Liver (tissue), 9 donors: ENCODE data around the gene TPD52L1. TPM values are rescaled to one million over a fixed set of nuclear protein-coding genes. Genes with fewer than 3 reads are reported as not detected.

Experiments used
- DNase-seq: peaks from one replicate; pipeline ENCODE4 v3.0.0-alpha.2; 2017; ENCODE audit warnings: low spot score
- H3K27ac ChIP-seq, 2 donors: one replicate each; pipeline ENCODE4 v1.7.0; 2013; ENCODE audit warnings: inconsistent platforms in 2 of 2, low read length in 2 of 2, control low read depth in 1 of 2, low read depth in 1 of 2, mild to moderate bottlenecking in 1 of 2
- H3K27me3 ChIP-seq, 4 donors: one replicate each; pipeline versions ENCODE4 v1.6.1 to v1.7.0; 2013; ENCODE audit warnings: low read length in 3 of 4, inconsistent platforms in 1 of 4, mild to moderate bottlenecking in 1 of 4, moderate library complexity in 1 of 4; ENCODE audit not compliant: control insufficient read depth in 4 of 4, insufficient read depth in 4 of 4
- H3K36me3 ChIP-seq, 4 donors: one replicate each; pipeline versions ENCODE4 v1.6.1 to v1.7.0; 2013; ENCODE audit warnings: low read length in 3 of 4, mild to moderate bottlenecking in 3 of 4, low read depth in 1 of 4, moderate library complexity in 1 of 4; ENCODE audit not compliant: control insufficient read depth in 4 of 4, insufficient read depth in 3 of 4
- H3K4me1 ChIP-seq, 4 donors: one replicate each; pipeline versions ENCODE4 v1.6.1 to v1.7.0; 2013; ENCODE audit warnings: low read length in 3 of 4, mild to moderate bottlenecking in 3 of 4, moderate library complexity in 1 of 4; ENCODE audit not compliant: control insufficient read depth in 4 of 4, insufficient read depth in 4 of 4
- H3K4me3 ChIP-seq, 3 donors: one replicate each; pipeline versions ENCODE4 v1.6.1 to v1.7.0; 2013; ENCODE audit warnings: low read length in 3 of 3, control low read depth in 1 of 3, low read depth in 1 of 3, mild to moderate bottlenecking in 1 of 3
- H3K9ac ChIP-seq, 2 donors: one replicate each; pipeline ENCODE4 v1.7.0; 2013; ENCODE audit warnings: low read length in 2 of 2, mild to moderate bottlenecking in 2 of 2, moderate library complexity in 2 of 2, control low read depth in 1 of 2, low read depth in 1 of 2
- H3K9me3 ChIP-seq, 4 donors: one replicate each; pipeline versions ENCODE4 v1.6.1 to v1.7.0; 2013; ENCODE audit warnings: low read length in 3 of 4; ENCODE audit not compliant: control insufficient read depth in 4 of 4
- EGR1 ChIP-seq, 2 donors: IDR thresholded peaks; 2 replicates each; pipeline ENCODE4 v1.6.1; 2016 to 2018; ENCODE audit warnings: antibody characterized with exemption in 2 of 2, low read depth in 2 of 2
- FOXA1 ChIP-seq: IDR thresholded peaks from 2 replicates; pipeline ENCODE4 v1.6.1; 2016; ENCODE audit warnings: antibody characterized with exemption
- FOXA2 ChIP-seq: IDR thresholded peaks from 2 replicates; pipeline ENCODE4 v1.6.1; 2016; ENCODE audit warnings: antibody characterized with exemption
- GABPA ChIP-seq, 2 donors: IDR thresholded peaks in 1 of 2; conservative IDR thresholded peaks in 1 of 2; 2 replicates each; pipeline ENCODE4 v1.6.1; 2016; ENCODE audit warnings: antibody characterized with exemption in 2 of 2, mild to moderate bottlenecking in 1 of 2, moderate library complexity in 1 of 2
- HNF4G ChIP-seq: IDR thresholded peaks from 2 replicates; pipeline ENCODE4 v1.6.1; 2016; ENCODE audit warnings: antibody characterized with exemption
- JUND ChIP-seq, 2 donors: IDR thresholded peaks; 2 replicates each; pipeline ENCODE4 v1.6.1; 2016; ENCODE audit warnings: antibody characterized with exemption in 2 of 2
- NR2F2 ChIP-seq: IDR thresholded peaks from 2 replicates; pipeline ENCODE4 v1.6.1; 2016; ENCODE audit warnings: antibody characterized with exemption
- RAD21 ChIP-seq, 2 donors: IDR thresholded peaks; 2 replicates each; pipeline ENCODE4 v1.6.1; 2016; ENCODE audit warnings: antibody characterized with exemption in 2 of 2, mild to moderate bottlenecking in 2 of 2
- RXRA ChIP-seq, 2 donors: IDR thresholded peaks; 2 replicates each; pipeline ENCODE4 v1.6.1; 2017 to 2018; ENCODE audit warnings: antibody characterized with exemption in 2 of 2, mild to moderate bottlenecking in 1 of 2
- SP1 ChIP-seq: IDR thresholded peaks from 2 replicates; pipeline ENCODE4 v1.6.1; 2018; ENCODE audit warnings: antibody characterized with exemption, mild to moderate bottlenecking
- YY1 ChIP-seq: IDR thresholded peaks from 2 replicates; pipeline ENCODE4 v1.6.1; 2016; ENCODE audit warnings: antibody characterized with exemption, mild to moderate bottlenecking
- WGBS: extraction: QIAGEN DNeasy Blood & Tissue Kit; methylation state at CpG from one replicate; pipeline ENCODE4 v1.1.7; 2013; 5-methylcytosine and 5-hydroxymethylcytosine counted together
- polyA plus RNA-seq, 2 donors: library from polyadenylated mRNA; stranded (reverse) in 1 of 2; unstranded in 1 of 2; fragments of 200-250 nt in 1 of 2; fragments of >200 nt in 1 of 2; fragmentation: Nextera tagmentation in 1 of 2; extraction: Ambion mirVana in 1 of 2; gene quantifications; one replicate each; pipeline versions ENCODE4 v1.2.1 to v1.2.3, GENCODE V29; 2013 to 2015
- total RNA-seq, 2 donors: library from RNA; depleted of rRNA; stranded (reverse); fragments of >200 nt; gene quantifications; one replicate each; pipeline ENCODE4 v1.2.3, GENCODE V29; 2014
- TF ChIP-seq, protein P1 (sequence below): IDR thresholded peaks from 2 replicates; pipeline ENCODE4 v1.6.1; 2016; ENCODE audit warnings: antibody characterized with exemption
- TF ChIP-seq, protein P2 (sequence below): IDR thresholded peaks from 2 replicates; pipeline ENCODE4 v1.6.1; 2016; ENCODE audit warnings: antibody characterized with exemption, mild to moderate bottlenecking
- TF ChIP-seq, protein P3 (sequence below): fragments of 150-350 bp; IDR thresholded peaks from 2 replicates; pipeline ENCODE4 v1.5.1; 2017; ENCODE audit warnings: improper control_type of control experiment, low read depth, low read length; ENCODE audit not compliant: missing input control
- TF ChIP-seq, protein P4 (sequence below): IDR thresholded peaks from 2 replicates; pipeline ENCODE4 v1.6.1; 2016; ENCODE audit warnings: antibody characterized with exemption
- donor health status: healthy.
- donor health status: healthy.
- donor health status: healthy.
- donor health status: healthy.
- donor health status: healthy.

The TPD52L1 gene
- total and polyA plus RNA-seq, 4 donors: 8.9 to 66.4 (median 56.6) TPM

DNA sequence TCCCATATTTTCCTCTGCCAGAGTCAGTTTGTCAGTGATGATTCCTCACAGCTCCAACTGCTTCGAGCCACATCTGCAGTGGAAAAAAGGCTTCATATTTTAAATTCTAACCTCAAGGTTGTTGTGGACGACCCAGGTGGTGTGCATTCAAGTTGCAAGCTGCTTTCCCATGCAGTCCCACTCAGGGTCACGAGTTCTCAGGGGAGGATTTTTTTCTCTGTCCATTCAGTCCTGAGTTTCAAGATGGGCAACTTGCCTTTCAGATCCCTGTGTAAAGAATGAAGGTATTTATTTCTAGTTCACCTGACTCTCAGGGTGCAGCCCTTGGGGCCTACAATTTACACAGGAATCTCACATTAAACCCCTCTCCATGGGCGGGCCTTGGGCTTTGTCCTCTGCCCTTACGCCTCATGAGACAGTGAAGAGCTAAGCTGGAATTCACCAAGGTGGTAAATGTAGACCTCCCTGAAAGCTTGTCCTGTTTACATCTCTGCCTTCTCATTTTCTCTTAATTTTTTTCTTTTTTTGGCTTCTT, 65.9 kb downstream of the TPD52L1 start:
- DNase-seq: no peak
- H3K9me3 ChIP-seq: no peaks in the 10 kb centered on the region
- WGBS: 92% methylated on average over 5 of the region's 5 CpGs
- no peaks in the 10 kb centered on the region for H3K27me3 ChIP-seq
- TF ChIP-seq NR2F2: no peak
- TF ChIP-seq RXRA (IDR thresholded peaks at IDR 0.05): no peak
- no peak for TF ChIP-seq EGR1 (IDR thresholded peaks at IDR 0.05; ENCODE audit: low read depth in 2 of 2)
- H3K27ac ChIP-seq: no peak overlapping the region
- H3K36me3 ChIP-seq: no peaks in the 10 kb centered on the region
- H3K4me3 ChIP-seq: no peak overlapping the region
- H3K9ac ChIP-seq: no peak overlapping the region
- H3K4me1 ChIP-seq: peaks cover 0 to 3% (median 0%) of the 10 kb centered on the region in 4 donors

DNA sequence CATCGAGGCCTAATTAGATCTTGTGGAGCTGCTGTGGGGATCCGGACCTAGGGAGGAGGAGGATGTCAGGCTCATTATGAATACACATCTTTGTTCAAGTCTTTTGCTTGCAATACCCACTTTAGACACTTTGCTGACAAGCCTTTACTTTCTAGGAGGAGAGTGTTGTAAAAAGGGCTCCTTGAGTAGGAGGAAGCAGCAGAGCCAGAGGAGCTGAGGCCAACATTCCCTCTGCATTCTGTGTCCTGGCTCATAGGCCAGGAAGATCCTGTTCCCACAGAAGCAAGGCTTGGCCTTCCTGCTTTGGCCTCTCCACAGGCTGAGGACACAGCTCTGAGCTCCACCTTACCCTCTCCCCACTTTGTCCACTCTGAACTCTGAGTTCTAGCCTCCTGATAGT, 67.1 kb downstream of the TPD52L1 start:
- Histone ChIP-seq H3K27me3 (no peaks in the 10 kb centered on the region), H3K9me3 (no peaks in the 10 kb centered on the region), H3K9ac (no peak overlapping the region), H3K36me3 (no peaks in the 10 kb centered on the region), H3K4me3 (no peak overlapping the region), H3K27ac (no peak overlapping the region), H3K4me1 (peaks cover 0 to 3% (median 0%) of the 10 kb centered on the region in 4 donors)
- WGBS: 63% methylated on average over 2 of the region's 2 CpGs
- TF ChIP-seq, protein P1, sequence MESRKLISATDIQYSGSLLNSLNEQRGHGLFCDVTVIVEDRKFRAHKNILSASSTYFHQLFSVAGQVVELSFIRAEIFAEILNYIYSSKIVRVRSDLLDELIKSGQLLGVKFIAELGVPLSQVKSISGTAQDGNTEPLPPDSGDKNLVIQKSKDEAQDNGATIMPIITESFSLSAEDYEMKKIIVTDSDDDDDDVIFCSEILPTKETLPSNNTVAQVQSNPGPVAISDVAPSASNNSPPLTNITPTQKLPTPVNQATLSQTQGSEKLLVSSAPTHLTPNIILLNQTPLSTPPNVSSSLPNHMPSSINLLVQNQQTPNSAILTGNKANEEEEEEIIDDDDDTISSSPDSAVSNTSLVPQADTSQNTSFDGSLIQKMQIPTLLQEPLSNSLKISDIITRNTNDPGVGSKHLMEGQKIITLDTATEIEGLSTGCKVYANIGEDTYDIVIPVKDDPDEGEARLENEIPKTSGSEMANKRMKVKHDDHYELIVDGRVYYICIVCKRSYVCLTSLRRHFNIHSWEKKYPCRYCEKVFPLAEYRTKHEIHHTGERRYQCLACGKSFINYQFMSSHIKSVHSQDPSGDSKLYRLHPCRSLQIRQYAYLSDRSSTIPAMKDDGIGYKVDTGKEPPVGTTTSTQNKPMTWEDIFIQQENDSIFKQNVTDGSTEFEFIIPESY: no peak
- TF ChIP-seq JUND (IDR thresholded peaks at IDR 0.05) (no peak), FOXA2 (no peak), YY1 (no peak), HNF4G (no peak), GABPA (IDR thresholded peaks at IDR 0.05 in 1 of 2, conservative IDR thresholded peaks at IDR 0.05 in 1 of 2) (no peak), RAD21 (IDR thresholded peaks at IDR 0.05) (no peak), EGR1 (IDR thresholded peaks at IDR 0.05; ENCODE audit: low read depth in 2 of 2) (no peak), FOXA1 (no peak), RXRA (IDR thresholded peaks at IDR 0.05) (no peak), SP1 (no peak)
- TF ChIP-seq, protein P2, sequence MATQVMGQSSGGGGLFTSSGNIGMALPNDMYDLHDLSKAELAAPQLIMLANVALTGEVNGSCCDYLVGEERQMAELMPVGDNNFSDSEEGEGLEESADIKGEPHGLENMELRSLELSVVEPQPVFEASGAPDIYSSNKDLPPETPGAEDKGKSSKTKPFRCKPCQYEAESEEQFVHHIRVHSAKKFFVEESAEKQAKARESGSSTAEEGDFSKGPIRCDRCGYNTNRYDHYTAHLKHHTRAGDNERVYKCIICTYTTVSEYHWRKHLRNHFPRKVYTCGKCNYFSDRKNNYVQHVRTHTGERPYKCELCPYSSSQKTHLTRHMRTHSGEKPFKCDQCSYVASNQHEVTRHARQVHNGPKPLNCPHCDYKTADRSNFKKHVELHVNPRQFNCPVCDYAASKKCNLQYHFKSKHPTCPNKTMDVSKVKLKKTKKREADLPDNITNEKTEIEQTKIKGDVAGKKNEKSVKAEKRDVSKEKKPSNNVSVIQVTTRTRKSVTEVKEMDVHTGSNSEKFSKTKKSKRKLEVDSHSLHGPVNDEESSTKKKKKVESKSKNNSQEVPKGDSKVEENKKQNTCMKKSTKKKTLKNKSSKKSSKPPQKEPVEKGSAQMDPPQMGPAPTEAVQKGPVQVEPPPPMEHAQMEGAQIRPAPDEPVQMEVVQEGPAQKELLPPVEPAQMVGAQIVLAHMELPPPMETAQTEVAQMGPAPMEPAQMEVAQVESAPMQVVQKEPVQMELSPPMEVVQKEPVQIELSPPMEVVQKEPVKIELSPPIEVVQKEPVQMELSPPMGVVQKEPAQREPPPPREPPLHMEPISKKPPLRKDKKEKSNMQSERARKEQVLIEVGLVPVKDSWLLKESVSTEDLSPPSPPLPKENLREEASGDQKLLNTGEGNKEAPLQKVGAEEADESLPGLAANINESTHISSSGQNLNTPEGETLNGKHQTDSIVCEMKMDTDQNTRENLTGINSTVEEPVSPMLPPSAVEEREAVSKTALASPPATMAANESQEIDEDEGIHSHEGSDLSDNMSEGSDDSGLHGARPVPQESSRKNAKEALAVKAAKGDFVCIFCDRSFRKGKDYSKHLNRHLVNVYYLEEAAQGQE: no peak
- TF ChIP-seq, protein P3, sequence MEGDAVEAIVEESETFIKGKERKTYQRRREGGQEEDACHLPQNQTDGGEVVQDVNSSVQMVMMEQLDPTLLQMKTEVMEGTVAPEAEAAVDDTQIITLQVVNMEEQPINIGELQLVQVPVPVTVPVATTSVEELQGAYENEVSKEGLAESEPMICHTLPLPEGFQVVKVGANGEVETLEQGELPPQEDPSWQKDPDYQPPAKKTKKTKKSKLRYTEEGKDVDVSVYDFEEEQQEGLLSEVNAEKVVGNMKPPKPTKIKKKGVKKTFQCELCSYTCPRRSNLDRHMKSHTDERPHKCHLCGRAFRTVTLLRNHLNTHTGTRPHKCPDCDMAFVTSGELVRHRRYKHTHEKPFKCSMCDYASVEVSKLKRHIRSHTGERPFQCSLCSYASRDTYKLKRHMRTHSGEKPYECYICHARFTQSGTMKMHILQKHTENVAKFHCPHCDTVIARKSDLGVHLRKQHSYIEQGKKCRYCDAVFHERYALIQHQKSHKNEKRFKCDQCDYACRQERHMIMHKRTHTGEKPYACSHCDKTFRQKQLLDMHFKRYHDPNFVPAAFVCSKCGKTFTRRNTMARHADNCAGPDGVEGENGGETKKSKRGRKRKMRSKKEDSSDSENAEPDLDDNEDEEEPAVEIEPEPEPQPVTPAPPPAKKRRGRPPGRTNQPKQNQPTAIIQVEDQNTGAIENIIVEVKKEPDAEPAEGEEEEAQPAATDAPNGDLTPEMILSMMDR: no peak
- TF ChIP-seq, protein P4, sequence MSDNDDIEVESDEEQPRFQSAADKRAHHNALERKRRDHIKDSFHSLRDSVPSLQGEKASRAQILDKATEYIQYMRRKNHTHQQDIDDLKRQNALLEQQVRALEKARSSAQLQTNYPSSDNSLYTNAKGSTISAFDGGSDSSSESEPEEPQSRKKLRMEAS: no peak
- DNase-seq: no peak
